Measurements from ENCODE around the gene CNTRL. TPM values are rescaled to one million over a fixed set of nuclear protein-coding genes. Genes with fewer than 3 reads are reported as not detected.

The CNTRL gene
- total and polyA plus RNA-seq, 7 donors, result 2.5 to 14.6 (median 11.9) TPM

- WGBS, 2 donors, result 84 to 97% methylated on average over 1 of the region's 1 CpG
- no peaks in the 10 kb centered on the region for H3K27me3 ChIP-seq
- DNase-seq, result no peak
- intact Hi-C loops (cut with DNase I), result no loop called here
- no peak overlapping the region for H3K27ac ChIP-seq
- no peak overlapping the region for H3K4me3 ChIP-seq
- no peaks in the 10 kb centered on the region for H3K36me3 ChIP-seq
- no peaks in the 10 kb centered on the region for H3K9me3 ChIP-seq
- TF ChIP-seq EP300 (IDR thresholded peaks at IDR 0.05) (no peak), POLR2AphosphoS5 (IDR thresholded peaks at IDR 0.05) (no peak), CTCF (IDR thresholded peaks at IDR 0.05) (no peak), POLR2A (IDR thresholded peaks at IDR 0.05) (no peak)
- H3K4me1 ChIP-seq, result no peaks in the 10 kb centered on the region
Measured at GRCh38 chr9:121107881-121108280, 33.1 kb downstream of the CNTRL start.

GRCh38 chr9:121115466-121115865 lies 40.7 kb downstream of the CNTRL start:
- no peak for DNase-seq
- intact Hi-C loops (cut with DNase I), result no loop called here
- H3K36me3 ChIP-seq, result no peaks in the 10 kb centered on the region
- TF ChIP-seq POLR2AphosphoS5 (IDR thresholded peaks at IDR 0.05), result no peak
- no peak for TF ChIP-seq POLR2A (IDR thresholded peaks at IDR 0.05)
- TF ChIP-seq CTCF (IDR thresholded peaks at IDR 0.05), result no peak
- no peak for TF ChIP-seq EP300 (IDR thresholded peaks at IDR 0.05)
- H3K4me3 ChIP-seq, result no peak overlapping the region
- WGBS, 2 donors, result 84 to 92% methylated on average over 1 of the region's 1 CpG
- H3K27ac ChIP-seq, result no peak overlapping the region
- no peaks in the 10 kb centered on the region for H3K9me3 ChIP-seq
- no peaks in the 10 kb centered on the region for H3K27me3 ChIP-seq
- peaks cover 0 to under 1% (median 0%) of the 10 kb centered on the region in 4 donors for H3K4me1 ChIP-seq

- intact Hi-C loops (cut with DNase I), result no loop called here
- H3K9me3 ChIP-seq, result no peaks in the 10 kb centered on the region
- no peaks in the 10 kb centered on the region for H3K27me3 ChIP-seq
- no peak for DNase-seq
- H3K36me3 ChIP-seq, result no peaks in the 10 kb centered on the region
- no peak overlapping the region for H3K27ac ChIP-seq
- TF ChIP-seq POLR2AphosphoS5 (IDR thresholded peaks at IDR 0.05), result no peak
- TF ChIP-seq CTCF (IDR thresholded peaks at IDR 0.05), result no peak
- TF ChIP-seq POLR2A (IDR thresholded peaks at IDR 0.05), result no peak
- TF ChIP-seq EP300 (IDR thresholded peaks at IDR 0.05), result no peak
- H3K4me1 ChIP-seq, result peaks cover 0 to 22% (median 11%) of the 10 kb centered on the region in 4 donors
- H3K4me3 ChIP-seq, result no peak overlapping the region
- WGBS, 2 donors, result 89 to 93% methylated on average over 2 of the region's 2 CpGs
Measured at GRCh38 chr9:121118266-121118665, 43.5 kb downstream of the CNTRL start.

- DNase-seq, result no peak
- WGBS, 2 donors, result 89 to 96% methylated on average over 2 of the region's 2 CpGs
- Histone ChIP-seq H3K27ac (peak overlapping the region in 1 of 4 donors; percentile 72), H3K36me3 (peaks cover 0 to 8% (median 0%) of the 10 kb centered on the region in 4 donors), H3K9me3 (no peaks in the 10 kb centered on the region), H3K4me1 (peaks cover 0 to 22% (median 11%) of the 10 kb centered on the region in 4 donors), H3K4me3 (no peak overlapping the region), H3K27me3 (no peaks in the 10 kb centered on the region)
- TF ChIP-seq EP300 (IDR thresholded peaks at IDR 0.05) (no peak), POLR2A (IDR thresholded peaks at IDR 0.05) (no peak), CTCF (IDR thresholded peaks at IDR 0.05) (no peak), POLR2AphosphoS5 (IDR thresholded peaks at IDR 0.05) (no peak)
- intact Hi-C loops (cut with DNase I), result loop anchor here (5.0 kb wide), 1 partner anchor 43 kb away; no protein-coding TSS in a partner anchor
Measured at GRCh38 chr9:121120386-121120785, 45.6 kb downstream of the CNTRL start.

GRCh38 chr9:121121582-121122087 lies 46.9 kb downstream of the CNTRL start:
- TF ChIP-seq POLR2A (IDR thresholded peaks at IDR 0.05) (peak in 1 of 2 donors; percentile 32), CTCF (IDR thresholded peaks at IDR 0.05) (peak in 3 of 4 experiments; percentile 32 to 44 (median 39)), EP300 (IDR thresholded peaks at IDR 0.05) (no peak), POLR2AphosphoS5 (IDR thresholded peaks at IDR 0.05) (peak; percentile 64 to 87 (median 72))
- Histone ChIP-seq H3K9me3 (no peaks in the 10 kb centered on the region), H3K27ac (peak overlapping the region; percentile 70 to 75 (median 72)), H3K4me1 (peaks cover 0 to 22% (median 11%) of the 10 kb centered on the region in 4 donors), H3K4me3 (peak overlapping the region; percentile 15 to 52 (median 45)), H3K27me3 (no peaks in the 10 kb centered on the region), H3K36me3 (peaks cover 0 to 17% (median 0%) of the 10 kb centered on the region in 4 donors)
- intact Hi-C loops (cut with DNase I), result loop anchor here (5.0 kb wide), 1 partner anchor 44 kb away; no protein-coding TSS in a partner anchor
- WGBS, 2 donors, result 0 to 1% methylated on average over 17 of the region's 17 CpGs
- peak; percentile 99 for DNase-seq
